Measurements from ENCODE around the gene IGLON5.

The IGLON5 gene

GRCh38 chr19:51356159-51356801 is 44.8 kb downstream of the IGLON5 start:
- H3K4me3 ChIP-seq (ENCODE audit: low read length) = no peak overlapping the region
- no peak for TF ChIP-seq ZNF274 (IDR thresholded peaks at IDR 0.05; ENCODE audit: low read depth, low read length)

DNA sequence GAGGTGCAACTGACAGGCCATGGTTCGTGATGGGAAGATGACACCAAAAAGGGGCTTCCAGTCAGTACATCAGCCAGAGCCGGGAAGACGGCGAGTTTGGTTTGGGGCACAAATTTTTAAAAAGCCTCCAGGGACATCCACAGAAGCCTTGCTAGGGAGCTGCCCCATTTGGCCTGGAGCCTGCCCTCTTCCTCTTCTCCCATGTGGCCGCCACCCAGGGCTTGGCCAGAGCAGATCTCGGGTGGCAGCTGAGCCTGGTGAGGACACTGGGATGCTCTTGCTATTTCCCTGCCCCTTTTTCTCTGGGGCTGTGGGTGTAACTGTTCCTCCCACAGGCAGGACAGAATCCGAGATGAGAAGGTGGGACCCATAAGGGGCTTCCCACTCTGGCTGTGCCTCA is 46.5 kb downstream of the IGLON5 start:
- H3K4me3 ChIP-seq (ENCODE audit: low read length) = no peak overlapping the region
- no peak for TF ChIP-seq ZNF274 (IDR thresholded peaks at IDR 0.05; ENCODE audit: low read depth, low read length)

- no peak overlapping the region for H3K4me3 ChIP-seq (ENCODE audit: low read length)
- no peak for TF ChIP-seq ZNF274 (IDR thresholded peaks at IDR 0.05; ENCODE audit: low read depth, low read length)
These were observed 47.9 kb downstream of the IGLON5 start for GRCh38 chr19:51359294-51359693.

DNA sequence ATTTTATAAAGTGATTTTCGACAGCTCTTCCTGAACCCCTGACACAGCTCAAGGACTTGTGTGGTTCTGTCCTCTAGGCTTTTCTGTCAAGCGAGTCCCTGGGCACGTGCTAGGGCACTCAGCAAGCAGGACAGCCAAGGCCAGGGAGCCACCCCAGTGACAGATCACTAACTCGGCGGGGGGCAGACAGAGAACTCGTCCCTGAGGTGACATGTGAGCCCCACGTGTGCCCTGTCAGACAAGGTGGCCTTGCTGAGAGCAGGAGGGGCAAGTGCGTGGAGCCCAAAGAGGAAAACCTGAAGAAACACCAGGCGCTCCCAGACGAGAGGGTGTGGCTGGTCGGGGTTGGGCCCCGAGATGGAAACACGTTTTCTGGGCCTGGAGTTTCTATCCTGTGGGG is 49.8 kb downstream of the IGLON5 start:
- TF ChIP-seq ZNF274 (IDR thresholded peaks at IDR 0.05; ENCODE audit: low read depth, low read length) = no peak
- H3K4me3 ChIP-seq (ENCODE audit: low read length) = no peak overlapping the region

- no peak for TF ChIP-seq ZNF274 (IDR thresholded peaks at IDR 0.05; ENCODE audit: low read depth, low read length)
- no peak overlapping the region for H3K4me3 ChIP-seq (ENCODE audit: low read length)
These were observed 53.0 kb downstream of the IGLON5 start for GRCh38 chr19:51364200-51365106.

GRCh38 chr19:51365211-51365964 is 53.9 kb downstream of the IGLON5 start:
- TF ChIP-seq ZNF274 (IDR thresholded peaks at IDR 0.05; ENCODE audit: low read depth, low read length) = no peak

GRCh38 chr19:51365965-51366388 is 54.5 kb downstream of the IGLON5 start, which contains the start of gene ETFB:
TSS of gene ETFB (minus strand) at chr19:51366388. CDS start at chr19:51366326, 62 bp downstream.
- TF ChIP-seq ZNF274 (IDR thresholded peaks at IDR 0.05; ENCODE audit: low read depth, low read length) = no peak
- peak within 1 kb of the TSS; percentile 95 for H3K4me3 ChIP-seq (ENCODE audit: low read length)

More at GRCh38 chr19:51365211-51365964, 53.9 kb downstream of the IGLON5 start:
- H3K4me3 ChIP-seq (ENCODE audit: low read length) = peak overlapping the region; percentile 95

- TF ChIP-seq ZNF274 (IDR thresholded peaks at IDR 0.05; ENCODE audit: low read depth, low read length) = no peak
- peak overlapping the region; percentile 89 for H3K4me3 ChIP-seq (ENCODE audit: low read length)
These were observed 55.2 kb downstream of the IGLON5 start for GRCh38 chr19:51366389-51367254.

DNA sequence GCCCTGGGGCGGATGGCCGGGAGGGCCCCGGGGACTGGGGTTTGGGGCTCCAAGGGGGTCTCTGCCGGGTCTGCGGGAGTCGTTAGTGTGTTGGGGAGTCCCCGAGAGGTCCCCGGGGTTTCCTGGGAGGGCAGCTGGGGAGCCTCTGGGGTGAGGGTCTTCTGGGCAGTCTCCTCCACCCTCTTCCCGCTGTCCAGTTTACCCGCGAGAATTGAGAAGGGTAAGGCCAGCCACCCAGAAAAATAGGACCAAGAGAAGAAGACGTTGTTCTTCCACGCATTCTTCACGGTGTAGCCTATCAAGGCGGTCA is 55.8 kb downstream of the IGLON5 start:
- peak overlapping the region; percentile 89 for H3K4me3 ChIP-seq (ENCODE audit: low read length)
- TF ChIP-seq ZNF274 (IDR thresholded peaks at IDR 0.05; ENCODE audit: low read depth, low read length) = no peak

DNA sequence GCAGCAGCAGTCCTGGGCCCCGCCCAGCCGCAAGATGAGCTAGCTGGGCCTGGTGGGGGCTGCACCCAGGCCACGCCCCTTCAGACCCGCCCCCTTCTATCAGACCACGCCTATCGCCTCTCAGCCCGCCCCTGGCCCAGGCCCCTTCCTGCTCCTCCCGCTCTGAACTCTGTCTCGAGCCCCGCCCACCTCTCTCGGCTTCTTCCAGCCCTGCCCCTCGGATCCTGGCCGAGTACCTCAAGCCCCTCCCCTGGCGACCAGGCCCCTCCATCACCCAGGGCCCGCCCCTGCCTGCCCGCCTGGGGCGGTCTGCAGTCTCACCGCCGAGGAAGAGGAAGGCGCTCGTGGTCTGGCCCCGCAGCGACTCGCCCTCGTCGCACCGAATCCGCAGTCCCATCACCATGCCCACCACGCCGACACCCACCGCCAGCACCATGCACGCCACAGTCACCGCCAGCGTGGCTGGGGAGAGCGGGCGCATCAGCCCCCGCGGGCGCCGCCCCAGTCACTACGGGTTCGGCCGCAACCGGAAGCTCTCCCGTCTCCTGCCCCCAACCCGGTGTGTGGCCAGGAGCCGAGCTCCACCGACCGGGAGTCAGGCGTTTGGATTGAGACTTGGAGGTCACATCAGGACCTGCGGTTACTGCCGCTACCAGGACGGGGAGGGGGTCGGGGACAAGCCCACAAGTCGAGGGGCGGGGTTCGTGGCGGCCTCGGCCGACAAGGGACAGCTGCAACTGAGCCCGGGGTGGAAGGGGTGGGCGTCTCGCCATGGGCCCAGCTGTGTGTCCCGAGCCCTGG is 56.3 kb downstream of the IGLON5 start:
- no peak for TF ChIP-seq ZNF274 (IDR thresholded peaks at IDR 0.05; ENCODE audit: low read depth, low read length)
- H3K4me3 ChIP-seq (ENCODE audit: low read length) = peak overlapping the region; percentile 89; the same call in 1 of the 2 replicates

DNA sequence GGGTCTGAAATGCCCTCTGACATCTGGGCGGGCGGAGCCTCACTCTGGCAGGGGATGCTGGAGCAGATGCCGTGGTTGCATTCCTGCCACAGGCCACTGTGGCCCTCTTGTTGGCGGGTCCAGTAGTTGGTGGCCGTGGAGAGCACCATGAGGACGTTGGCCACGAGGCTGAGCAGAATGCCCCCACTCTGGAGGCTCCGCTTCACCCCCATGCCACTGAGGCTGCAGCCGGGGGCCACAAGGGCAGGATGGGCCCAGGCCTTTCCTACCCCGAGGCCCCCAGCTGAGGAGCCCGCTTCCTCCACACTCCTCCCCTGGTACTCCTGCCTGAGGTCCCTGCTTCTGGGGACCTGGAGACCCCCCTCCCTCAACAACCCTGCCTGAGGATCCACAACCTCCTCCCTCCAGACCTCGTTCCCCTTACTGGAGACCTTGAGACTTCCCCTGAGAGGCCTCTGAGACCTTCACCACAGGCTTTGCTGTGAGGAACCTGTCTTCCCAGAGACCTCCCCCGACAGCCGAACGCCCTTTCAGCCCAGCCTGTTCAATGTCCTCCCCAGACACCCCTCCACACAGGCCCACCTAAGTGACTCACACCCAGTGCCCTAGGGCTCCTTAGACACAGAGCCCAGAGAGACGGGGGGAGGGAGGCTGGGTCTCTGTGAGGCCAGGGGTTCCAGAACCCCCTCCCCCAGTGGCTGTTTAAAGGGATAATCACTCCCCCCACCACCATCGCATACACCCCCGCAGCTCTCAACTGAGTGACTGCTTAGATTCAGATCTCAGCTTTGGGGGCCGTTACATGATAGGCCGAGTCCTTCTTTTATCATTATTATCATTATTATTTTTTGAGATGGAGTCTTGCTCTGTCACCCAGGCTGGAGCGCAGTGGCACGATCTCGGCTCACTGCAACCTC is 57.2 kb downstream of the IGLON5 start, which contains the start of gene CLDND2:
TSS of gene CLDND2 (minus strand) at position 638 of the 917 bp plus-strand sequence. CDS start at position 212, 426 bp downstream.
- peak within 1 kb of the TSS; percentile 59; the same call in 1 of the 2 replicates for H3K4me3 ChIP-seq (ENCODE audit: low read length)
- TF ChIP-seq ZNF274 (IDR thresholded peaks at IDR 0.05; ENCODE audit: low read depth, low read length) = no peak

DNA sequence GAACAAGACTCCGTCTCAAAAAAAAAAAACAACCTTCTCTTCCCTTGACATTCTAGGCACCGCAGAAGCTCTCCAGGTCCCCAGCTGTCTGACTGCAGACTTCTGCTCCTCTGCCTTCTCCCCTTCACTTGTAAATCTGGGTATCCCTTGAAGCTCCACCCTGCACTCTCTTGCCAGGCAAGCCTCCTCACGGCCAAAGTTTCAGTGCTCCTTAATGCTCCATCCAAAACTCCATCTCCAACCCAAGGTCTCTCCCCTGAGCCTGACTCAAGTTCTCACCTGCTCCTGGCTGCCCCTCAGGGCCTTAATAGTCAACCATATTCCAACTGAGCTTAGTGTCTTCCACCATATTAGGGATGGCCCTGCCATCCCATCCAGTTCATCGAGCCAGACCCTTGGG is 58.8 kb downstream of the IGLON5 start:
- TF ChIP-seq ZNF274 (IDR thresholded peaks at IDR 0.05; ENCODE audit: low read depth, low read length) = no peak

More for the DNA sequence above, 58.8 kb downstream of the IGLON5 start:
- H3K4me3 ChIP-seq (ENCODE audit: low read length) = no peak overlapping the region

Data from GM08714 (cell line).